HG03521 (cell line): ENCODE data around the gene CAVIN1.
"Not testable (repeated sequence)": the region's sequence is repeated elsewhere in the genome, so short reads cannot be mapped to it uniquely, and the experiment has no call there.

Experiments used
- ATAC-seq: cut with Tn5 transposase; IDR thresholded peaks from one replicate; pipeline ENCODE4 v1.9.1; 2021; ENCODE audit warnings: mild to moderate bottlenecking, moderate library complexity; ENCODE audit not compliant: unreplicated experiment

Gene CAVIN1, protein sequence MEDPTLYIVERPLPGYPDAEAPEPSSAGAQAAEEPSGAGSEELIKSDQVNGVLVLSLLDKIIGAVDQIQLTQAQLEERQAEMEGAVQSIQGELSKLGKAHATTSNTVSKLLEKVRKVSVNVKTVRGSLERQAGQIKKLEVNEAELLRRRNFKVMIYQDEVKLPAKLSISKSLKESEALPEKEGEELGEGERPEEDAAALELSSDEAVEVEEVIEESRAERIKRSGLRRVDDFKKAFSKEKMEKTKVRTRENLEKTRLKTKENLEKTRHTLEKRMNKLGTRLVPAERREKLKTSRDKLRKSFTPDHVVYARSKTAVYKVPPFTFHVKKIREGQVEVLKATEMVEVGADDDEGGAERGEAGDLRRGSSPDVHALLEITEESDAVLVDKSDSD

DNA sequence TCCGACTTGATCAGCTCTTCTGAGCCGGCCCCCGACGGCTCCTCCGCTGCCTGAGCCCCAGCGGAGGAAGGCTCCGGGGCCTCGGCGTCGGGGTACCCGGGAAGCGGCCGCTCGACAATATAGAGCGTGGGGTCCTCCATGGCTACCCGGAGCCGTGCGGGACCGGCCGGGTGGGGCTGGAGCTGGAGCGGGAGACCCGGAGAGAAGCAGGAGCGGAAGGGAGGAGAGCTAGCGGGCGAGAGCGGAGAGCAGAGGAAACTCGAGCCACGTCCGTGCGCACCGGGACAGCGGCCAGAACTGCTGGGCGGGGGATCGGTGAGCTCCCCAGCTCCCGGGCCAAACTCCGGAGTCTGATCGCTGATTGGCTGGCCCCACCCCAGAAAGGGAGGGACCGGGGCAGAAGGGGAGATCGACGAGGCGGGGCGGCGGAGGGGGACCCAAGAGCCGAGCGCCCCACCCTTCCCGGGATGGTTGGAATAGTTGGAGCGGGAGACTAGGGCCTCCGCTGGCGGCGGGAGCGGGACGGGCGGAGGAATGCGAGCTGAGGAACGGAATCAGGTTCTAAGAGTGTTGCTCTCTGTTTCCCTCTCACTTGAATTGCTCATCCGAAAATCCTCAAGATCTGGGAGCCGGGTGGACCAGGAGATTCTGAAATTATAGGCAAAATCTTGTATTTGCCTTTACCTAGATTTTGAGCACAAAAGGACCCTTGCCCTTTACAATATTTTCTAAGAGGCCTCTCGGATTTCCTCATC, at the start of gene CAVIN1:
Gene CAVIN1 (minus strand): TSS at position 299 of the 755 bp plus-strand sequence. CDS start 159 bp downstream, at position 140.
- no peak for ATAC-seq

DNA sequence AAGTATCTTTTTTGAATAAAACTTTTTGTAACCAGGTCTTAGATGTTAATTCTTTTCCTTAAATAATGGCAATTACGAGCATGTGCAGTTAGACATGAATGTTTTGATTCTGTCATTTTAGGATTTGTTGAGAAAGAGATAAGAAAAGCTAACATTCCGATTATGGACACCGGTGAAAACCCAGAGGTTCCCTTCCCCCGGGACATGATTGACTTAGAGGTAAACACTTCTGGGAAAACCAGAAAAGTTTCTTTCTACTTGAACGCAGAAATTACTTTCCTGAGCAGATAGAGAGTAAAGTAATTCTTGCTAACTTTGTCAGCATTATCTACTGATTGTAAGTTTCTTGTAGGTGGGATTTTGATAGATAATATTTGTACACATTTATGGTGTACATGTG, 44.8 kb upstream of the CAVIN1 start:
- no peak for ATAC-seq

DNA sequence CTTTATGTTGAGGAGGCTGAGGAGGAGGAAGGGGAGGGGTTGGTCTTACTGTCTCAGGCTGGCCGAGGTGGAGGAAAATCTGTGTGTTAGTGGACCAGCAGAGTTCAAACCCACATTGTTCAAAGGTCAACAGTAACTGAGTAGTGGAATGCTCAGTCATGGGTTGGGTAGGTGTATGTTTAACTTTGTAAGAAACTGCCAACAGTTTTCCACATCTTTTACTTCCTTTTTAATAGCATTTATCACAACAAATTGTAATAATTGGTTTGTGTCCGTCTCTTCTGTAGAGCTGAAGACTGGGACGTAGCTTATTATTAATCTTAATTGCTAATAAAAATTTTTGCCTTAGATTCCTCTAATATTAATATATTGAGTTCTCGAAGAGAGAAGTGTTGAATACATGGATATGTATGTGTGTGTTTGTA, 40.9 kb upstream of the CAVIN1 start:
- no peak for ATAC-seq

DNA sequence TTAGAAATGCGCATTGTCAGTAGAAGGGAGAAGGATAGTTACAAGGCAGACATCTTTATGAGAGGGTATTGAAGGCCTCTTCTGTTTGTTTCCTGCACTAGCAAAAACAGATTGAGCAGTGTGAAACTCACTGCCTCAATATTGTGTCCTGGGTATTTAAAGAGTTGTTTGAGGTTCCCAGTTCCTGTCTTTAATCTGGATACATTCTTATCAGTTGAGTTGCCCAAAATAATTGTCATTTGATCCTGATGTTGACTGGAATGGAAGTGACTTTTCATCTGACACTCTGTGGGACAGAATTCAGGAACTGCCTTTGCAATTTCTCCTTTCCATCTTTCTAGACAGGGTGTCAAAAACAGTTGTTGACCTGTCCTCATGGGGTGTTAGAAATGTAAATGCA, 37.3 kb upstream of the CAVIN1 start:
- no peak for ATAC-seq

DNA sequence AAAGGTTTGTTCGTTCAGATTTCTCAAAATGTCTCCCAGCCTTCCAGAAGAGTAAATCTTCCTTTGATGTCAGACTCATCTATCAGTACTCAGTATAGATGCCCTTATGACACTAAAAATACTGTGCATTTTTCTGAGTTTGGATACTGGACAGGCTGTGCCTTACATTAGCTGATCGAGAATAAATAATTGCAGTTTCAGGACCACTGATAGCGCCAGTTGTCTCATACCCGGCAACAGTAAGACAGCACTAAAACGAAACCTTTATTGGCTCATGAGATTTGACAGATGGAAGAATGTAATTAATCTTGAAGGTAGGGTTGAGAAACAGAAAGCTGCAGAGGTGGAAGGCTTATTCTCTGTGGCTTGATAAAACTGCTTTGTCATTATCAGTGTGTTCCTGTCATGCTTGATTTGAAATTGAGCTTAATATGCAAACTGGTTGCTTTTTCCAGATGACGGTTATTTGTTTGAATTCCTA, 36.8 kb upstream of the CAVIN1 start:
- ATAC-seq, result no peak

DNA sequence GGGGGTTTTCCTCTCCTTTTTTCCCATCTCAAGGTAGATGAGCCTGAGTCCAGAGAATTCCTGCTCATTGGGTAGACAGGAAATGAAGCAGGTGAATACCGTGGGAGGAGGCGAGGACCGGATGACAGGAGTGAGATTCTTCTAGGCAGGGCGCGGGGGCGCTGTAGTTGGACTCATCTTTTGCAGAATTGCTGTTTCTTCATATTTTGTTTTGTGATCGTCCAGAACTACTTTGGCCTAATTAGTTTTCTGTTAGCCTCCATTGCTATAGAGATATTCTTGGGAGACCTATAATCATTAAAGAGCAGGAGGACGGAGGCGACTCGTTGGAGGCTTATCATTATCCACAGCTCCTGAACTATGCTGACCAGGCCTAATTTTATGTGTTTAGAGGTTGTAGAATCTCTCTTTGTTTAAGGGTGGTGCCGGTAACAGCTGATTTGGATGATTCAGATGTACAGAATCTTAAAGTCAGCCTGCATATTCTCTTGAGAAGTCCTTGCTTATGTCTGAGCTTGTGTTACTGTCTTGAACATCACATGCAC, 36.3 kb upstream of the CAVIN1 start:
- ATAC-seq, result no peak

DNA sequence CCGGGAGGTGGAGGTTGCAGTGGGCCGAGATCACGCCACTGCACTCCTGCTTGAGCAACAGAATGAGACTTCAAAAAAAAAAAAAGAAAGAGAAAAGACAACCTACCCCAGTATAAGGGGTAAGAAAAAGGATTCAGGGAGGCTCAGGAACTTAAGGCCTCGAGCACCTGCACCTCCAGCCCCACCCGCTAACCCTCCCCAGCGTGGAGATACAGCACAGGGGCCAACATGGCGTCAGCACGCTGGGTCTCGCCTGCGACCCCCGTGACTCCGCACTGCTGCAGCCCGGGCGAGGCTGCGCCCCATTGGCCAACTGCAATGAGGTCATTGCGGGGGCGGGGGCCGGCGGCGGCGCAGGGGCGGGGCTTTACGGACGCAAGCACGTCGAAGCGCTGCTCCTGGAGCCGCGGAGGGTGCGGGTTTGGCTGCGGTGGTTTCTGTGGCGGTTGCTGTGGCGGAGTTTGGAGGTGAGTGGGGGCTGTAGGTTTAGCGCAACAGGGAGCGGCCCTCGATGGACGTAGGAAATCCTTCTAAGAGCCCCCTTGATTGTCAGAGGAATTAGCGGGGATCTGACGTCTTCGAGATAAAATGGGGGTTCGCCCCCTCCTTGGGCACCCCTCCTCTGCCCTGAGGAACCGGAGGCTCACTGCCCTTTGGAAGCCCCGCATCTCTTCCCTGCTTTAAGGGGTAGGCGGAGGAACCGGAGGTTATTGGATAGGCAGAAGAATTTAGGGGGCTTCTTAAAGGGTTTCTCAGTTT, 35.6 kb upstream of the CAVIN1 start, which contains the start of gene ATP6V0A1:
Gene ATP6V0A1 (plus strand): TSS at position 382 of the 759 bp plus-strand sequence. CDS start 2,017 bp downstream, outside the sequence.
- peak; percentile 71 for ATAC-seq

DNA sequence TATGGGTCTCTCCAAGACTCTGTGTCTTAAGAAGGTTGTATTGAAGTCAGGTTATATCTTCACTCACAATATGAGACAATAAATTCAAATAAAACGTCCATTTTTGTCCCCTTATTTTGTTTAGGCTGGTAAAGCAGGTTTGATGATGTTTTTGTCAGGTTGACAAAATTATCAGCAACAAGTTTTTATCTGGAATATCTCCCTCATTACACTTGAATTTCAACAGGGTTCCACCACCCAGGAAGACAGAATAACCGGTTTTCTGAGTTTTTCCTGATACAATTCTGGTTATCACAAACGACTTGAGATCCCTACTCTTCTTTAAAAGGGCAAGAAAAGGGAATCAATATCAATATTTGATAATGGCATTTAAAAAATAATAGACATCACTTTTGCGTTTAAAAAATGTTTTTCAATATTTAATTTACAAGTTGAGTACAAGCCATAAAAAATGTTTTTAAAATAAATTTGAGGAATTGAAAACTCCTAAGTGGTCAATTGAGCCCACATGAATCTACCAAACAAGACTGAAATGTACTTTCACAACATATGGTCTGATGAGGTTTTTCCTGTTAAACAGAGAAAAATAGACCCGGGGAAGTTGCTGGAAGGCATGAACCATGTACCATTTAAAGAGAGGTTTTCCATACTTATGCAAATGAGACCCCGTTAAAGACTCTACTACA, 34.2 kb upstream of the CAVIN1 start:
- ATAC-seq, result no peak

DNA sequence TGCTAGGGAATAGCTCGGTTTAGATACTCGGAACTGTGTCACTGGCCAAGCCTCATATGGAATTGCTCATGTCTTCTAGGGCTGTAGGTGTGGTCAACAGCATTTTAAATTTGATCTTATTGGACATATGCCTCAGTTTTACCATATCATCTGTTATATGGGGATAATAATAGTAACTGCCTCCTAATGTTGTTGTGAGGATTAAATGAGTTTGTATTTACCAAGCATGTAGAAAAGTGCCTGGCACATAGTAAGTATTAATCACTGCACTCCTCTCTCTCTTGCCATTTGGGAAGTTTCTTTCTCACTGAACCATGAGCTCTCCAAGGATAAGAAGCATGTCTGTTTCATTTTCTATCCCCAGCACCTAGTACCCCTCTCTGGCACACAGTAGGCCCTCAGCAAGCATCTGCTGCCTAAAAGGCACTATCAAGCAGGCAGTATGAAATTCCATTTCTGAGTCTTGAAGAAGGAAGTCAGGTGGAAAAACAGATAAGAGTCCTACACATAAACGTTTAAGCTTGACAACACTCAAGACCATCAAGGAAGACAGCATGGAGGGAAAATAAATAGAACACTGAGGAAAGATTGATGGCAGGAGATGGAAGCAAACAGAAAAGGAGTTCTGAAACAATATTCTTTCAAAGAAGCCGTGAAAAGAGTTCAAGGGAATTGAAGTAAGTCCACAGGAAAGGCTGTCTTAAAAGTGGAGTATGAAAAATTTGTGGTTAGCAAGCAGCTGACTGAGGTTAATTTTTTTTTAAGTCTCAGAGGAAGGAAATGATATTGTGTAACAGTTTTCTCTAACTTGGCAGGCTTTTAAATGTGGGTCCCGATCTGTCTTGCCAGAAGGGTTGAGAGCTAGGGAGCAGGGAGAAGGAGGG, 33.4 kb upstream of the CAVIN1 start:
- ATAC-seq, result no peak

DNA sequence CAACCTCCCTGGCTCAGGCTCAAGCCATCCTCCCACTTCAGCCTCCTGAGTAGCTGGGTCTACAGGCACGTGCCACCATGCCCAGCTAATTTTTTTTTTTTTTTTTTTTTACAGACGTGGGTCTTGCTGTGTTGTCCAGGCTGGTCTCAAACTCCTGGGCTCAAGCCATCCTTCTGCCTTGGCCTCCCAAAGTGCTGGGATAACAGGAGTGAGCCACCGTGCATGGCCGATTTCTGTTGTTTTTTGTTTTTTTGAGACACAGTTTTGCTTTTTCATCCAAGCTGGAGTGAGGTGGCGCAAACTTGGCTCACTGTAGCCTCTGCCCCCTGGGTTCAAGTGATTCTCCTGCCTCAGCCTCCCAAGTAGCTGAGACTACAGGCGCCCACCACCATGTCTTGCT, 31.9 kb upstream of the CAVIN1 start:
- not testable (repeated sequence) for ATAC-seq

DNA sequence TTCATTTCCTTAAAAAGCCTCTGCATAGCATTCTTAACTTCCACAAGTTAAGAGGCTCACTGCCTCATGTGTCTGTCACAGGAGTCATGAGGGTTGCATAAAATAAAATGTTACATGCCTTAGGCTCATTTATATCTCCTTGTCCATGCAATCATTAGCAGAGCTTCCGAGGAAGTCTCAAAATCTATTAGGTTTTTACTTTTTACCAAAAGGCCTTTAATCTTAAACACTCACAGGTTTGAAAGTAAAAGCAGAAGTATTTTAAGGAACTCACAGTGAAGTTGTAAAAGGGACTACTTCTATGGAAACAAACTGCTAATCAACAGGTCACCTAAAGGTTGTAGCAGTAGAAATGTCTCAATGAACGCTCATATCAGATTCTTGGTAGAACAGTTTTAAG, 30.4 kb upstream of the CAVIN1 start:
- ATAC-seq, result no peak

DNA sequence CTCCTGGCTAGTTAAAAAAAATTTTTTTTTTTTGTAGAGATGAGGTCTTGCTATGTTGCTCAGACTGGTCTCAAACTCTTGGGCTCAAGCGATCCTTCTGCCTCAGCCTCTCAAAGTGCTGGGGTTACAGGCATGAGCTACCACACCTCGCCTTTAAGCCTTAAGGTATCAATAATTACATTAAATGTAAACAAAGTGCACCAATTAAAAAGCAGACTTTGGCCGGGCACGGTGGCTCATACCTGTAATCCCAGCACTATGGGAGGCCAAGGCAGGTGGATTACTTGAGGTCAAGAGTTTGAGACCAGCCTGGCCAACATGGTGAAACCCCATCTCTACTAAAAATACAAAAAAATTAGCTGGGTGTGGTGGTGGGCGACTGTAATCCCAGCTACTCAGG, 28.2 kb upstream of the CAVIN1 start:
- not testable (repeated sequence) for ATAC-seq

DNA sequence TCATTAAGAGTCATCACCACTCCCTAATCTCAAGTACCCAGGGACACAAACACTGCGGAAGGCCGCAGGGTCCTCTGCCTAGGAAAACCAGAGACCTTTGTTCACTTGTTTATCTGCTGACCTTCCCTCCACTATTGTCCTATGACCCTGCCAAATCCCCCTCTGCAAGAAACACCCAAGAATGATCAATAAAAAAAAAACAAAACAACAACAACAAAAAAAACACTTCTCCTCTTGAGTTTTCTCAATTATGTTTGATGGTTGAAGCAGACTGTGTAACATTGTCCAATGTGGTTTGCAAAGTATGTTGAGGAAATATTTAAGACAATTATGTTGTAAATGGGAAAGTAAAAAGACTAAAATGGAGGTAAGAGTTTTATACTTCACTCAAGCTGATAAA, 26.8 kb upstream of the CAVIN1 start:
- ATAC-seq, result not testable (repeated sequence)

DNA sequence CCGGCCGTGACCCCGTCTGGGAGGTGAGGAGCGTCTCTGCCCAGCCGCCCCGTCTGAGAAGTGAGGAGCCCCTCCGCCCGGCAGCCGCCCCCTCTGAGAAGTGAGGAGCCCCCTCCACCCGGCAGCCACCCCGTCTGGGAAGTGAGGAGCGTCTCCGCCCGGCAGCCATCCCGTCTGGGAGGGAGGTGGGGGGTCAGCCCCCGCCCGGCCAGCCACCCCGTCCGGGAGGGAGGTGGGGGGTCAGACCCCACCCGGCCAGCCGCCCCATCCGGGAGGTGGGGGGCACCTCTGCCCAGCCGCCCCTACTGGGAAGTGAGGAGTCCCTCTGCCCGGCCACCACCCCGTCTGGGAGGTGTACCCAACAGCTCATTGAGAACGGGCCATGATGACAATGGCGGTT, 26.1 kb upstream of the CAVIN1 start:
- ATAC-seq, result not testable (repeated sequence)

DNA sequence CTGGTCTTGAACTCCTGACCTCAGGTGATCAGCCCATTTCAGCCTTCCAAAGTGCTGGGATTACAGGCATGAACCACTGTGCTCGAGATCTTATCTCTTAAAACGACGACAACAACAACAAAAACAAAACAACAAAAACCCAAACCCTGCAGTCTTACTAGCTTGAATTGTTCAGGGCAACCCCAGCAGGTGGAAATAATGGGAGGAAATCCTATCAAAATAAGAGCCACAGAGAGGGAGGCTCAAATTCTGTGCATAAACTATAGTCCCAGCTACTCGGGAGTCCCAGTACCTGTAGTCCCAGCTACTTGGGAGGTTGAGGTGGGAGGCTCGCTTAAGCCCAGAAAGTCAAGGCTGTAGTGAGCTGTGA, 19.1 kb upstream of the CAVIN1 start:
- no peak for ATAC-seq

DNA sequence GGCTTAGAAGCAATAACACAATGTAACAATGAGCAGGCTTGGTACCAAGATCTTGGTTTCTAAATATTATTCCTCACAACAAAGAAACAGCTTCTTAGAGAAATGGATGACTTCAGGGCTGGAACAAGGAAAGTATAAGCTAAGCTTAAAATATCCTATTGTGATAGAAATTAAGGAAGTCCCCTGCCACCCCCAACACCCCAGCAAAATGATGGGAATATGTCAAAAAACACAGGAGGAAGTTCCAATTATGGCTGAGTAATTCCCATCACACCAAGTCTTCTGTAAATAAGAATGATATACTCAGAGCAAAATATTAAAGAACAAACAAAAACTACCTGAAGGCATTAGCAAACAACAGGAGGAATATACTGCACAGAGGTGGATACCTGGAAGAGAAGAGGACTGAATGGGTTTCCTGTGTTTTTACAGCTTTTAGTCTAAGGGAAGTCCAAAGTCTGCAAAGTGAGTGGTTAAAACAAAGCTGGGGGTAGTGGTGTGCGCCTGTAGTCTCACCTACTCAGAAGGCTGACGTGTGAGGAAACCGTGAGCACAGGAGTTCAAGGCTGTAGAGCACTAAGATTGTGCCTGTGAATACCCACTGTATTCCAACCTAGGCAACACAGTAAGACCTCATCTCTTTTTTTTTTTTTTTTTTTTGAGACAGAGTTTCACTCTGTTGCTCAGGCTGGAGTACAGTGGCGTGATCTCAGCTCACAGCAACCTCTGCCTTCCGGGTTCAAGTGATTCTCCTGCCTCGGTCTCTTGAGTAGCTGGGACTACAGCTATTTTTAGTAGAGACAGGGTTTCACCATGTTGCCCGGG, 18.5 kb upstream of the CAVIN1 start:
- ATAC-seq, result no peak

DNA sequence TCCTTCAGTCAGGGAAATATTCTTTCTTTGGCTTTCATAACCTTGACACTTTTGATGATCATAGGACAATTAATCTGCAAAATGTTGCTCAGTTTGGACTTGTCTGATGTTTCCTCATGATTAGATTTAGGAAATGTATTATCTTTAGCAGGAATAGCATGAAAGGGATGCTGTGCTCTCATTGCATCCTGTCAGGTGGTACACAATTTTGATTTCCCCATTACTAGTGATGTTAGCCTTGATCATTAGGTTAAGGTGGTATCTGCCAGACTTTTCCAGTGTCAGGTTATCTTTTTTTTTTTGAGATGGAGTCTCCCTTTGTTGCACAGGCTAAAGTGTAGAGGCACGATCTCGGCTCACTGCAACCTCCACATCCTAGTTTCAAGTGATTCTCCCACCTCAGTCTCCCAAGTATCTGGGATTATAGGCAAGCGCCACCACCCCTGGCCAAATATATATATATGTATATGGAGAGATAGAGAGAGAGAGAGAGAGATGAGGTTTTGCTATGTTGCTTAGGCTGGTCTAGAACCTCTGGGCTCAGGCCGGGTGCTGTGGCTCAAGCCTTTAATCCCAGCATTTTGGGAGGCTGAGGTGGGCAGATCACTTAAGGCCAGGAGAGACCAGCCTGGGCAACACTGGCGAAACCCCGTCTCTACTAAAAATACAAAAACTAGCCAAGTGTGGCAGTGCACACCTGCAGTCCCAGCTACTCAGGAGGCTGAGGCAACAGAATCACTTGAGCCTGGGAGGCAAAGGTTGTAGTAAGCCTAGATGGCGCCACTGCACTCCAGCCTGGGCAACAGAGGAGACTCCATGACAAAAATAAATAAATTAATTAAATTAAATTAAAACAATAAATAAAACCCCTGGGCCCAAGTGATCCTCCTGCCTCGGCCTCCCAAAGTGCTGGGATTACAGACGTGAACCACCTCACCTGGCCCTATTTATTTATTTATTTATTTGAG, 15.8 kb upstream of the CAVIN1 start:
- no peak for ATAC-seq
